Sigmoid colon (tissue), 4 donors: Measurements from ENCODE around the gene GRB14.

ENCODE experiments used
- POLR2AphosphoS5 ChIP-seq, 4 donors: sonication (generic); formaldehyde crosslinking; IDR thresholded peaks; one replicate each; pipeline ENCODE4 v1.6.1; 2017; ENCODE audit warnings: antibody characterized with exemption in 4 of 4
- TF ChIP-seq, protein P1 (sequence below), 4 experiments: fragments of 450-650 bp in 3 of 4; fragments of 200-600 bp in 1 of 4; IDR thresholded peaks; one replicate each; pipeline ENCODE4 v1.5.1; 2016 to 2019; ENCODE audit warnings: antibody characterized with exemption in 4 of 4, mild to moderate bottlenecking in 3 of 4, moderate library complexity in 2 of 4

DNA sequence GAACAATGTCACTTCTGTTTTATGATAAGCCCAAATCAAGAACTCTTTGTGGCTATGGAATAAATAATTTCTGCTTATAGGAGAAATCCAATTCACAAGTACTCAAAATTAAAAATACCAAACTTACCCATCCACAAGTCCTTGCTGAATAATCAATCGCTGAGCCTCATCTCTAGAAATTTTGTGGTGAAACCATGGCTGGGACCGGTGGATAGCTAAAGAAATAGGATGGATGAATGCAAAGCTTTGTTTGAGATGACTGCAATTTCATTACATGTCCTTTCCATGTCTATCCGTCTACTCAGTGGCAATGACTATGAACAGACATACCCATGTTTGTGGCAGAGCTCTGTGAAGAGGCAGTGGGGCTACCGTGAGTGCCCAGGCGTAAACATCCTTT is 124.4 kb downstream of the GRB14 start:
- TF ChIP-seq POLR2AphosphoS5 (IDR thresholded peaks at IDR 0.05) = no peak
- TF ChIP-seq, protein P1, sequence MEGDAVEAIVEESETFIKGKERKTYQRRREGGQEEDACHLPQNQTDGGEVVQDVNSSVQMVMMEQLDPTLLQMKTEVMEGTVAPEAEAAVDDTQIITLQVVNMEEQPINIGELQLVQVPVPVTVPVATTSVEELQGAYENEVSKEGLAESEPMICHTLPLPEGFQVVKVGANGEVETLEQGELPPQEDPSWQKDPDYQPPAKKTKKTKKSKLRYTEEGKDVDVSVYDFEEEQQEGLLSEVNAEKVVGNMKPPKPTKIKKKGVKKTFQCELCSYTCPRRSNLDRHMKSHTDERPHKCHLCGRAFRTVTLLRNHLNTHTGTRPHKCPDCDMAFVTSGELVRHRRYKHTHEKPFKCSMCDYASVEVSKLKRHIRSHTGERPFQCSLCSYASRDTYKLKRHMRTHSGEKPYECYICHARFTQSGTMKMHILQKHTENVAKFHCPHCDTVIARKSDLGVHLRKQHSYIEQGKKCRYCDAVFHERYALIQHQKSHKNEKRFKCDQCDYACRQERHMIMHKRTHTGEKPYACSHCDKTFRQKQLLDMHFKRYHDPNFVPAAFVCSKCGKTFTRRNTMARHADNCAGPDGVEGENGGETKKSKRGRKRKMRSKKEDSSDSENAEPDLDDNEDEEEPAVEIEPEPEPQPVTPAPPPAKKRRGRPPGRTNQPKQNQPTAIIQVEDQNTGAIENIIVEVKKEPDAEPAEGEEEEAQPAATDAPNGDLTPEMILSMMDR (IDR thresholded peaks at IDR 0.05) = no peak
